Activated naive CD4-positive, alpha-beta T cell treated with anti-CD3 and anti-CD28 coated beads, Interleukin-2, amount 50 U/mL, for 72 hours (primary cell): Measurements from ENCODE around the gene LIPC. TPM values are rescaled to one million over a fixed set of nuclear protein-coding genes. Genes with fewer than 3 reads are reported as not detected.
A peak's percentile ranks its signal among the peaks of the same experiment; 100 is the strongest.

Source experiments
- ATAC-seq, 2 donors: fragments of 150-1000 bp; cut with Tn5 transposase; 2 replicates each; pipeline ENCODE4 v1.10.0; 2021; ENCODE audit warnings: mild to moderate bottlenecking in 2 of 2, moderate library complexity in 2 of 2
- DNase-seq, 2 donors: peaks; one replicate each; pipeline ENCODE4 v3.0.0; 2021 to 2022; ENCODE audit warnings: low spot score in 2 of 2
- H3K27ac Mint-ChIP-seq, 2 donors: one replicate each; pipeline ENCODE4 v1.8.0; 2022; ENCODE audit warnings: mild to moderate bottlenecking in 2 of 2, mixed read lengths in 2 of 2
- H3K36me3 Mint-ChIP-seq, 2 donors: one replicate each; pipeline ENCODE4 v1.8.0; 2022; ENCODE audit warnings: mixed read lengths in 2 of 2
- H3K9me3 Mint-ChIP-seq, 2 donors: one replicate each; pipeline ENCODE4 v1.8.0; 2022; ENCODE audit warnings: mixed read lengths in 2 of 2
- total RNA-seq, 2 donors: library from RNA; stranded (reverse); gene quantifications; one replicate each; pipeline ENCODE4 v1.2.3, GENCODE V29; 2022

The LIPC gene
- total RNA-seq, 2 donors from 2014 or later = 0.64 to 0.98 TPM

- no peak for ATAC-seq
- Mint-ChIP-seq H3K27ac (no peak overlapping the region), H3K36me3 (peaks cover 11 to 14% of the 10 kb centered on the region in 2 donors), H3K9me3 (peaks cover 3 to 12% of the 10 kb centered on the region in 2 donors)
- DNase-seq = no peak
These were observed 89.1 kb downstream of the LIPC start for GRCh38 chr15:58520936-58521292.

DNA sequence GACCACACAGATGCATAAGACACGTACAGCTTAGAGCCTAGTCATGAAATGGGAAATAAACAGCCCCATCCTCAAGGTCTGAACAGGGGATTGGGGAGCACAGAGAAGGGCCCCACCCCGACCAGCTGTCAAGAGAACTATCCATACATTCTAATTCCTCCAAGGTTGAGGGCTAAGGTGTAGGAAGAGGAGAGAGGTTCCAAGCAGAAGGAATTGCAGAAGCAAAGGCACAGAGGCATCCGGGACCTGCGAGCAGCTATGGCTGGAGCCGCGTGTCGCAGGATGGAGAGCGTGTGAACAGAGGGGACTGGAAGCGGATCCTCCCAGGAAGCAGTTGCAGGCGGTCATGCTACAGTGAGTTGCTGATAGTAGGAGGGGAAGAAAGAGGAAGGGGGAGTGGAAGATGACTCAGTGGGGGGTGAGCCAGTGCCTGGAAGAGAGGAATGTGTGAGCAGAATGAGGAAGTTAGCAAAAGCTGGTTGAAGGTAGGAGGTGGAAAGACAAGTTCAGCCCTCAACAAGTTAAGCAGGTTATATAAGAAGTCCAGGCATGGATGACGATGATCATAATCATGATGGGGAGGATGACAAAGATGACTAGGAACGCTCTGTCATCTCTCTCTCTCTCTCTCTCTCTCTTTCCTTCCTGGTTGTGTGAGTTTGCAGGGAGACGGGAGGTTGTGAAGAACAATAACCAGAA, 89.7 kb downstream of the LIPC start:
- DNase-seq = no peak
- ATAC-seq = no peak
- Mint-ChIP-seq H3K36me3 (peaks cover 9% of the 10 kb centered on the region in 2 donors), H3K27ac (no peak overlapping the region), H3K9me3 (peaks cover 1 to 8% of the 10 kb centered on the region in 2 donors)

DNA sequence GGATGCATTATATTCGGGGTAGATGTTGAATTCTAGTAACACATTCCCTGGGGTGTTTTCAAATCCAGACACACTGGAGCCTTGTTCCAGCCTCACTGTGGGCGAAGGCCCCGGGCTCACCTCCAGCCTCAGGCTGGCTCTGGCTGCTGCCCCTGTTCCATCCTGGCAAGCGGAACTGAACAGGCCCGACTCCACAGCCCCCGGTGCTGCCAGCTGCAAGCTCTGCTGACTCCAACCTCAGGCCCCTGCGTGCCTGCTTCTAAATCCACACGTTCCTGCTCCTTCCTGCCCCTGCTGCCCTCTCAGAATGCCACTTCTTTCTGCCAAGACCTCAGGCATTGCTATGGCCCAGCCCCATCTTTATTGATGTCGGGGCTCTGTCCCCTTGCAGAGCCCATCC, 90.6 kb downstream of the LIPC start:
- ATAC-seq (no peak), DNase-seq (no peak)
- H3K9me3 Mint-ChIP-seq = no peaks in the 10 kb centered on the region
- no peaks in the 10 kb centered on the region for H3K36me3 Mint-ChIP-seq
- H3K27ac Mint-ChIP-seq = peak overlapping the region; percentile 25 to 28

- Mint-ChIP-seq H3K27ac (peak overlapping the region; percentile 25 to 28), H3K36me3 (no peaks in the 10 kb centered on the region), H3K9me3 (no peaks in the 10 kb centered on the region)
- no peak for DNase-seq
- ATAC-seq = no peak
These were observed 91.1 kb downstream of the LIPC start for GRCh38 chr15:58522865-58523264.

DNA sequence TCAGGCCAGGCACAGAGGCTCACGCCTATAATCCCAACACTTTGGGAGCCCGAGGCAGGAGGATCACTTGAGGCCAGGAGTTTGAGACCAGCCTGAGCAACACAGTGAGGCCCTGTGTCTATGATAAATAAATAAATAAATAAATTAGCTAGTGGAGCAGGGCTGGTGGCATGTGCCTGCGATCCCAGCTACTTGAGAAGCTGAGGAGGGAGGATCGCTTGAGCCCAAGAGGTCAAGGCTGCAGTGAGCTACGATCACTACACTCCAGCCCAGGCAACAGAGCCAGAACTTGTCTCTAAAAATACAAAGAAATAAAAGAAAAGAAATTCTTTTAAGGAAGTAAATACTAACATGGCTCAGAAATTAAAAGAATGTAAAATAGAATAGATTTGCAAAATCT, 91.8 kb downstream of the LIPC start:
- H3K9me3 Mint-ChIP-seq = no peaks in the 10 kb centered on the region
- no peak for DNase-seq
- no peaks in the 10 kb centered on the region for H3K36me3 Mint-ChIP-seq
- ATAC-seq = no peak
- no peak overlapping the region for H3K27ac Mint-ChIP-seq

DNA sequence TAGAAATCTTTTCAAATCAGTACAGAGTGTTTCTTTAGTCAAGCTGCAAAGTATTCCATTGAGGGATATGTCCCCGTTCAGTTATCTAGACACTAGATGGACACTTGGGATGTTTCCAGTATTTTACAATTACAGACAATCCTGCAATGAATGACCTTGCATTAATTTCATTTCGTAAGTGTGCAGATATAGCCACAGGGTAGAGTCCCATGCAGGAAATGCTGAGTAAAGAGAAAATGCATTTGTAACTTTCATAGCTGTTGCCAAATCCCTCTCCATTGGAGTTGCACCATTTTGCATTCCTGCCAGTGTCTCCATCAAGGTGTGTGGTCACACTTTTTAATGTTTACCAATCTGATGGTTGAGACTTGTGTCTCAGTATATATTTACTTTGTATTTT, 92.5 kb downstream of the LIPC start:
- Mint-ChIP-seq H3K27ac (no peak overlapping the region), H3K36me3 (no peaks in the 10 kb centered on the region), H3K9me3 (no peaks in the 10 kb centered on the region)
- DNase-seq (no peak), ATAC-seq (no peak)

- Mint-ChIP-seq H3K27ac (no peak overlapping the region), H3K9me3 (no peaks in the 10 kb centered on the region), H3K36me3 (no peaks in the 10 kb centered on the region)
- DNase-seq = no peak
- no peak for ATAC-seq
These were observed 94.2 kb downstream of the LIPC start for GRCh38 chr15:58525991-58526421.

DNA sequence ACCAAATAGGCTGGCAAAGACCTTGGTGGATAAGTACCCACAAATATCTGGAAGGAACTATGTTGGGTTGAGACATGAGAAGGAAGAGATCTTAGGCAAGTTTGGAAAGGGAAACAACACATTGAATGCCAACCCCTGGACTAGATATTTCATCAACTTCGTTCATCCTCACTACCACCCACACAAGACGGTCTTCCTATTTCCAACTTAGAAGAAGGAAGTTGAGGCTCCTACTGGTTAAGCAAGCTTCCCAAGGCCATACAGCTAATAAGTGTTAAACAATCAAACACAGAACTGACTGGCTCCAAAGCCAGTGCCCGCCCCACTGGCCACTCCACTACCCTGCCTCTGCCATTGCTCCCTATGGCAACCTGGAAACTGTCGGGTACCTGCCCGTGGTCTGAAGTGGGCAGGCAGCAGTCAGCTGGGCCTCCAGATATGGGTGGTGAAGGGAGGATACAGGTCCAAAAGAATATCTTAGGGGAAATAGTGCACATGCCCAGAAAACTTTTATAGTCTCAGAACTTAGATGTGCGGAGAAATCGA, 94.9 kb downstream of the LIPC start:
- DNase-seq (no peak), ATAC-seq (no peak)
- Mint-ChIP-seq H3K36me3 (no peaks in the 10 kb centered on the region), H3K9me3 (no peaks in the 10 kb centered on the region), H3K27ac (no peak overlapping the region)

DNA sequence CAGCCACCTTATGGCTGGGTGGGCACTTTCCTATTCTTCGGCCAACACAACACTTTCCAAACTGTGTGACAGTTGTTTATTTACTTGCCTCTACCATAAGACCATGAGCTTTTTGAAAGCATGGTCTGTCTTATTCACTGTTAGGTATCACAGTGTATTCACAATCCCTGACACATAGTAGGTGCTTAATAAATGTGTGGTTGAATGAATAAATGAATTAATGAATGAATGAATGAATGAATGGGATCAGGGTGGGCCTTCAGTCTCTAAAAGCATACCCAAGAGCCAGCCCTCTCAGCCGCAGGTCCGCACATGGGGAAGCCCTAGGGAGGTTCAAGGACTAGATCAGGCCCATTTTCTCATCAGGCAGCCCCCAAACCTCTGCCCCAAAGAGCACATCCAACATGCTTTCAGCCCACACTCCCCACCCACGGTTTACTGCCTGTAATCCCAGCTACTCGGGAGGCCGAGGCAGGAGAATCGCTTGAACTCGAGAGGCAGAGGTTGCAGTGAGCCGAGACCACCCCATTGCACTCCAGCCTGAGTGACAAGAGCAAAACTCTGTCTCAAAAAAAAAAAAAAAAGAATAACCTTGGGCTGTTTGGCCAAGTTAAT, 95.9 kb downstream of the LIPC start:
- DNase-seq (no peak), ATAC-seq (no peak)
- no peaks in the 10 kb centered on the region for H3K36me3 Mint-ChIP-seq
- H3K27ac Mint-ChIP-seq = peak overlapping the region in 1 of 2 donors; percentile 72
- no peaks in the 10 kb centered on the region for H3K9me3 Mint-ChIP-seq

GRCh38 chr15:58528188-58528870, 96.5 kb downstream of the LIPC start:
- Mint-ChIP-seq H3K36me3 (no peaks in the 10 kb centered on the region), H3K9me3 (no peaks in the 10 kb centered on the region), H3K27ac (peak overlapping the region in 1 of 2 donors; percentile 44)
- ATAC-seq = no peak
- no peak for DNase-seq

- DNase-seq (no peak), ATAC-seq (no peak)
- no peaks in the 10 kb centered on the region for H3K9me3 Mint-ChIP-seq
- no peak overlapping the region for H3K27ac Mint-ChIP-seq
- H3K36me3 Mint-ChIP-seq = no peaks in the 10 kb centered on the region
These were observed 97.2 kb downstream of the LIPC start for GRCh38 chr15:58529041-58529440.

- Mint-ChIP-seq H3K9me3 (no peaks in the 10 kb centered on the region), H3K27ac (no peak overlapping the region), H3K36me3 (no peaks in the 10 kb centered on the region)
- ATAC-seq = no peak
- DNase-seq = no peak
These were observed 98.3 kb downstream of the LIPC start for GRCh38 chr15:58530056-58530590.

- no peaks in the 10 kb centered on the region for H3K9me3 Mint-ChIP-seq
- H3K36me3 Mint-ChIP-seq = no peaks in the 10 kb centered on the region
- no peak for ATAC-seq
- no peak for DNase-seq
- H3K27ac Mint-ChIP-seq = no peak overlapping the region
These were observed 100.3 kb downstream of the LIPC start for GRCh38 chr15:58532126-58532525.

GRCh38 chr15:58534556-58534955, 102.8 kb downstream of the LIPC start:
- no peak overlapping the region for H3K27ac Mint-ChIP-seq
- no peak for ATAC-seq
- no peak for DNase-seq
- no peaks in the 10 kb centered on the region for H3K36me3 Mint-ChIP-seq
- H3K9me3 Mint-ChIP-seq = no peaks in the 10 kb centered on the region

- Mint-ChIP-seq H3K36me3 (no peaks in the 10 kb centered on the region), H3K27ac (no peak overlapping the region), H3K9me3 (no peaks in the 10 kb centered on the region)
- DNase-seq (no peak), ATAC-seq (no peak)
These were observed 103.5 kb downstream of the LIPC start for GRCh38 chr15:58535337-58535736.

DNA sequence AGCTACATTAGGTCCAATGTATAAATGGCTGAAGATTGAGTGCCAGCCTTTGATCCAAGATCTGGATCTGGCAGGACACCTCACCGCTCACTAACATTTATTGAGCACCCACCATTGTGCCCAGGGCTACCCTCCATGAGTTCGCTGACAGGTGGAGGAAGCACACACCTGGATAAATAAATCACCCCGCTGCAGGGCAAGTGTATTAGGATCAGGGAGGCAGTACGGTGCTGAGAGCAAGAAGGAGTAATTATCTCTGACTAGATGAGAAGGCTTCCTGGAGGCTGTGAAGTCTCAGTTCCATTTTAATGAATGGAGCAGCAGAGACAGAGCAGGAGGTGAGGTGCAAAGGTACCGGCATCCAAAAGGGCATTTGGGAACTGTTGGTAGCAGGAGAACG, 104.1 kb downstream of the LIPC start:
- H3K9me3 Mint-ChIP-seq = no peaks in the 10 kb centered on the region
- DNase-seq (no peak), ATAC-seq (no peak)
- H3K36me3 Mint-ChIP-seq = no peaks in the 10 kb centered on the region
- H3K27ac Mint-ChIP-seq = no peak overlapping the region

DNA sequence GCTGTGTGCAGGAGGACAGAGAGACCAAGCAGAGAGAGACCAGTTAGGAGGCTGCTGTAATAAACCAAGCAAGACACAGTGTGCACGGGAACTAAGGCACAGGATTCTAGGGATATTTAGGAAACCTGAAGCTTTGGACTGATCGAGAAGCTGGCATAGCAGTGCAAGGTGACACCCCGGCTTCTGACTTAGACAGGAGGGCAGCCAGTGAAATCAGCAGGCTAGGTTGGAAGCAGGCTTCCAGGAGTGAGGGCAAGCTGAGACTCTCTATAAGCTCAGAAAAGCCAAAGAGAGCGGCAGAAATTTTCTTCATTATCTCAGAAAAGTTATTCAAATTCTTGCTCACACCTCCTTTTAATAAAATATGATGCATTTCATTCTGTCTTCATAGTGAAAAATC, 104.6 kb downstream of the LIPC start:
- Mint-ChIP-seq H3K36me3 (no peaks in the 10 kb centered on the region), H3K27ac (peak overlapping the region in 1 of 2 donors; percentile 36), H3K9me3 (no peaks in the 10 kb centered on the region)
- no peak for DNase-seq
- no peak for ATAC-seq
